A549 (cell line): Measurements from ENCODE around the gene CAPZA1. TPM values are rescaled to one million over a fixed set of nuclear protein-coding genes. Genes with fewer than 3 reads are reported as not detected.

Experiments
- ATAC-seq, 2 experiments: fragments of 200-7000 bp in 1 of 2; fragments of >200 bp in 1 of 2; cut with Nextera tagmentation in 1 of 2; cut with Tn5 transposase in 1 of 2; 3 replicates each; pipeline versions ENCODE4 v1.8.0 to v1.9.1; 2018 to 2020; ENCODE audit warnings: mild to moderate bottlenecking in 1 of 2, moderate library complexity in 1 of 2
- CTCF ChIA-PET: fragments of 300-600 bp; sonication (Branson Sonifier 250); formaldehyde crosslinking; extraction: SDS; loops from one replicate; lab custom pipeline; 2021; ENCODE audit warnings: antibody characterized with exemption, inconsistent platforms; lab: Yijun Ruan, JAX
- POLR2A ChIA-PET: fragments of 350-600 bp; formaldehyde crosslinking; extraction: SDS; loops from one replicate; lab custom pipeline; 2021; ENCODE audit warnings: antibody characterized with exemption, inconsistent platforms; lab: Yijun Ruan, JAX
- DNase-seq, 2 experiments: peaks; one replicate each; pipeline versions ENCODE4 v3.0.0 to v3.0.0-alpha.2; 2011 to 2016; ENCODE audit warnings: low read depth in 1 of 2, low spot score in 1 of 2
- FAIRE-seq: peaks from 2 replicates; lab custom pipeline; 2011; peaks lifted over from hg19 to GRCh38; lab: Jason Lieb, UNC
- H3K27ac ChIP-seq, 2 experiments: fragments of >200 bp; sonication (Bioruptor Twin); formaldehyde crosslinking; 3 replicates each; pipeline ENCODE4 v1.5.1; 2016 to 2017
- H3K4me1 ChIP-seq: fragments of >200 bp; sonication (Bioruptor Twin); formaldehyde crosslinking; 3 replicates; pipeline ENCODE4 v1.6.1; 2016
- H3K4me2 ChIP-seq: fragments of >200 bp; sonication (Bioruptor Twin); formaldehyde crosslinking; 3 replicates; pipeline ENCODE4 v1.6.1; 2016
- H3K4me3 ChIP-seq: fragments of >200 bp; sonication (Bioruptor Twin); formaldehyde crosslinking; 3 replicates; pipeline ENCODE4 v1.5.1; 2016
- H3K9me3 ChIP-seq: fragments of >200 bp; sonication (Bioruptor Twin); formaldehyde crosslinking; 3 replicates; pipeline ENCODE4 v1.6.1; 2016
- BHLHE40 ChIP-seq: IDR thresholded peaks from 2 replicates; pipeline ENCODE4 v1.6.1; 2012; ENCODE audit warnings: low read depth, low read length, inconsistent platforms
- CHD4 ChIP-seq: fragments of 200-600 bp; sonication (generic); IDR thresholded peaks from 2 replicates; pipeline ENCODE4 v1.6.1; 2016; ENCODE audit warnings: antibody characterized with exemption, mild to moderate bottlenecking, borderline replicate concordance
- EP300 ChIP-seq, 2 experiments: fragments of >200 bp; sonication (Bioruptor Twin); formaldehyde crosslinking; IDR thresholded peaks; 2 replicates in 1 of 2; 3 replicates in 1 of 2; pipeline ENCODE4 v1.6.1; 2016 to 2017
- ESRRA ChIP-seq: fragments of 150-350 bp; IDR thresholded peaks from 2 replicates; pipeline ENCODE4 v1.6.1; 2014; ENCODE audit warnings: mild to moderate bottlenecking, low read length, borderline replicate concordance
- FOSL2 ChIP-seq, 2 experiments: fragments of 450-650 bp in 1 of 2; fragments of >200 bp in 1 of 2; sonication (Bioruptor Twin) in 1 of 2; formaldehyde crosslinking; IDR thresholded peaks; 2 replicates each; pipeline versions ENCODE4 v1.5.0 to v1.6.1; 2016 to 2020; ENCODE audit warnings: mild to moderate bottlenecking in 1 of 2, moderate library complexity in 1 of 2
- GATA3 ChIP-seq: IDR thresholded peaks from 2 replicates; pipeline ENCODE4 v1.6.1; 2012; ENCODE audit warnings: borderline replicate concordance
- HDAC2 ChIP-seq: fragments of 200-600 bp; sonication (generic); IDR thresholded peaks from 2 replicates; pipeline ENCODE4 v1.6.1; 2016
- HES2 ChIP-seq: fragments of >200 bp; sonication (Bioruptor Twin); formaldehyde crosslinking; IDR thresholded peaks from 2 replicates; pipeline ENCODE4 v1.6.1; 2016
- HEYL ChIP-seq: fragments of 250-450 bp; sonication (Bioruptor Pico); IDR thresholded peaks from 2 replicates; pipeline ENCODE4 v1.8.0; 2021; ENCODE audit warnings: mild to moderate bottlenecking, moderate library complexity
- HOXA7 ChIP-seq: fragments of 250-450 bp; sonication (Bioruptor Pico); IDR thresholded peaks from 2 replicates; pipeline ENCODE4 v1.5.0; 2020; ENCODE audit warnings: mild to moderate bottlenecking, moderate library complexity
- KDM5A ChIP-seq: fragments of 200-600 bp; sonication (generic); IDR thresholded peaks from 2 replicates; pipeline ENCODE4 v1.6.1; 2016; ENCODE audit warnings: antibody characterized with exemption, mild to moderate bottlenecking
- MAFK ChIP-seq: fragments of 450-650 bp; IDR thresholded peaks from 2 replicates; pipeline ENCODE4 v1.6.1; 2014; ENCODE audit not compliant: partially characterized antibody
- MAZ ChIP-seq: fragments of 150-350 bp; IDR thresholded peaks from 2 replicates; pipeline ENCODE4 v1.6.1; 2014; ENCODE audit warnings: antibody characterized with exemption, low read depth, low read length, borderline replicate concordance
- NR3C1 ChIP-seq: fragments of >200 bp; sonication (Bioruptor Twin); formaldehyde crosslinking; IDR thresholded peaks from 3 replicates; pipeline ENCODE4 v1.6.1; 2017
- PBX3 ChIP-seq: IDR thresholded peaks from 2 replicates; pipeline ENCODE4 v1.6.1; 2012
- POLR2A ChIP-seq: IDR thresholded peaks from 2 replicates; pipeline ENCODE4 v1.6.1; 2012; ENCODE audit warnings: mild to moderate bottlenecking, low read length
- POLR2AphosphoS2 ChIP-seq: conservative IDR thresholded peaks from 2 replicates; pipeline ENCODE4 v1.6.1; 2012; ENCODE audit warnings: low read length, improper control_type of control experiment, inconsistent platforms
- RARB ChIP-seq: fragments of 250-450 bp; sonication (Bioruptor Pico); IDR thresholded peaks from 2 replicates; pipeline ENCODE4 v1.8.0; 2021; ENCODE audit warnings: mild to moderate bottlenecking, moderate library complexity
- RFX5 ChIP-seq: fragments of 450-650 bp; IDR thresholded peaks from 2 replicates; pipeline ENCODE4 v1.7.1; 2014; ENCODE audit warnings: antibody characterized with exemption, mild to moderate bottlenecking, moderate library complexity
- RNF2 ChIP-seq: fragments of 200-600 bp; sonication (generic); IDR thresholded peaks from 2 replicates; pipeline ENCODE4 v1.6.1; 2016; ENCODE audit warnings: low read depth, mild to moderate bottlenecking, antibody characterized with exemption, moderate library complexity, borderline replicate concordance
- SREBF2 ChIP-seq: fragments of 450-650 bp; IDR thresholded peaks from 2 replicates; pipeline ENCODE4 v1.6.1; 2014; ENCODE audit warnings: mild to moderate bottlenecking, moderate library complexity
- TP53 ChIP-seq: fragments of 250-450 bp; sonication (Bioruptor Pico); IDR thresholded peaks from 2 replicates; pipeline ENCODE4 v1.5.0; 2021; ENCODE audit warnings: mild to moderate bottlenecking, moderate library complexity
- ZFP36 ChIP-seq: fragments of 450-650 bp; IDR thresholded peaks from 2 replicates; pipeline ENCODE4 v1.6.1; 2014; ENCODE audit warnings: borderline replicate concordance; ENCODE audit not compliant: partially characterized antibody
- WGBS: methylation state at CpG from one replicate; pipeline ENCODE4 v1.1.6; 2017; ENCODE audit errors: missing lambda C conversion rate; 5-methylcytosine and 5-hydroxymethylcytosine counted together
- polyA plus RNA-seq, 4 experiments: library from polyadenylated mRNA; depleted of rRNA in 3 of 4; stranded (reverse); fragments of >200 nt; fragmentation: RNase III in 1 of 4; extraction: RNeasy Plus Mini Kit Qiagen cat#74134 plus additional on column Dnase treatment in 1 of 4; gene quantifications; 2 replicates in 3 of 4; 3 replicates in 1 of 4; pipeline ENCODE4 v1.2.3, GENCODE V29; 2011 to 2017
- TF ChIP-seq, protein P1 (sequence below): fragments of 150-350 bp; IDR thresholded peaks from 2 replicates; pipeline ENCODE4 v1.6.1; 2014; ENCODE audit warnings: low read depth, mild to moderate bottlenecking, low read length
- TF ChIP-seq, protein P2 (sequence below): fragments of 250-450 bp; sonication (Bioruptor Pico); IDR thresholded peaks from 2 replicates; pipeline ENCODE4 v1.5.0; 2020; ENCODE audit warnings: low read depth, mild to moderate bottlenecking, moderate library complexity
- TF ChIP-seq, protein P3 (sequence below): IDR thresholded peaks from 2 replicates; pipeline ENCODE4 v1.6.1; 2012

Gene CAPZA1
- polyA plus RNA-seq, 2 of the 4 experiments (the other 2 are of a cell fraction), result 103 to 136 TPM

- Histone ChIP-seq H3K4me1 (no peaks in the 10 kb centered on the region), H3K4me2 (no peak overlapping the region), H3K9me3 (no peaks in the 10 kb centered on the region), H3K4me3 (no peak overlapping the region), H3K27ac (no peak overlapping the region)
- TF ChIP-seq EP300 (IDR thresholded peaks at IDR 0.05) (no peak), CHD4 (no peak), BHLHE40 (no peak)
- TF ChIP-seq, protein P1, sequence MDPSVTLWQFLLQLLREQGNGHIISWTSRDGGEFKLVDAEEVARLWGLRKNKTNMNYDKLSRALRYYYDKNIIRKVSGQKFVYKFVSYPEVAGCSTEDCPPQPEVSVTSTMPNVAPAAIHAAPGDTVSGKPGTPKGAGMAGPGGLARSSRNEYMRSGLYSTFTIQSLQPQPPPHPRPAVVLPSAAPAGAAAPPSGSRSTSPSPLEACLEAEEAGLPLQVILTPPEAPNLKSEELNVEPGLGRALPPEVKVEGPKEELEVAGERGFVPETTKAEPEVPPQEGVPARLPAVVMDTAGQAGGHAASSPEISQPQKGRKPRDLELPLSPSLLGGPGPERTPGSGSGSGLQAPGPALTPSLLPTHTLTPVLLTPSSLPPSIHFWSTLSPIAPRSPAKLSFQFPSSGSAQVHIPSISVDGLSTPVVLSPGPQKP, result no peak
- TF ChIP-seq, protein P2, sequence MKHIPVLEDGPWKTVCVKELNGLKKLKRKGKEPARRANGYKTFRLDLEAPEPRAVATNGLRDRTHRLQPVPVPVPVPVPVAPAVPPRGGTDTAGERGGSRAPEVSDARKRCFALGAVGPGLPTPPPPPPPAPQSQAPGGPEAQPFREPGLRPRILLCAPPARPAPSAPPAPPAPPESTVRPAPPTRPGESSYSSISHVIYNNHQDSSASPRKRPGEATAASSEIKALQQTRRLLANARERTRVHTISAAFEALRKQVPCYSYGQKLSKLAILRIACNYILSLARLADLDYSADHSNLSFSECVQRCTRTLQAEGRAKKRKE (CRISPR knock-in tag), result no peak
- 90% methylated on average over 3 of the region's 3 CpGs for WGBS
- ChIA-PET CTCF (no interaction called here), POLR2A (no interaction called here)
- DNase-seq, result no peak
- no peak for ATAC-seq
- no peak for FAIRE-seq
These were observed 46.2 kb downstream of the CAPZA1 start for GRCh38 chr1:112665857-112666256.

- FAIRE-seq (no peak), ATAC-seq (no peak), DNase-seq (no peak)
- H3K4me3 ChIP-seq, result no peak overlapping the region
- CTCF ChIA-PET, result no interaction called here
- WGBS, result 95% methylated on average over 2 of the region's 2 CpGs
- H3K4me2 ChIP-seq, result no peak overlapping the region
- no peaks in the 10 kb centered on the region for H3K4me1 ChIP-seq
- H3K27ac ChIP-seq, result no peak overlapping the region
- POLR2A ChIA-PET, result no interaction called here
- no peaks in the 10 kb centered on the region for H3K9me3 ChIP-seq
- TF ChIP-seq HEYL (no peak), RARB (CRISPR knock-in tag) (no peak), TP53 (CRISPR knock-in tag) (no peak), SREBF2 (no peak), RNF2 (no peak), ESRRA (no peak)
- TF ChIP-seq, protein P2 (CRISPR knock-in tag), result no peak
These were observed 47.3 kb downstream of the CAPZA1 start for GRCh38 chr1:112666946-112667345.

DNA sequence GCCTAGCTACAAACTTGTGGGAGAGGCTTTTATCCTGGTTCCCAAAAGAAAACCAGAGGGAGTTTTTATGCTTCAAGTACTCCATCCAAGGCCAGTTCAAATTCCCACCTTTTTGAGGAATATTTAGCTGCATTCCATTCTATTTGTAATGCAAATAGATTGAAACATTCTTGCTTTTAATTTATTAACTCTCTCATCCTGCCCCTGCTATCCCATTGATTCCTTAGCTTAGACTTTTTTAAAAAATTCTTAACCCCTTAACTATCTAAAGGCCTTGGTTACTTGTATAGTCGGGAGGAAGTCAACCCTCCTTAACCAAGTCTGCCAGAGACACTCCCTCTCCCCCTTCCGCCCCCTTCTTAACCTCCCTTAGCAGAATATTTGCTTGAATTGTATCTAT is 52.4 kb downstream of the CAPZA1 start:
- ChIA-PET POLR2A (no interaction called here), CTCF (interaction anchor here (0.8 to 2.2 kb wide), 3 partner anchors 36 to 281 kb away, joined by 3 to 10 read pairs (median 5); partner anchors contain the start of gene PPM1J)
- Histone ChIP-seq H3K4me1 (peaks cover 11% of the 10 kb centered on the region; the same call in 2 of the 3 replicates), H3K4me2 (no peak overlapping the region), H3K9me3 (no peaks in the 10 kb centered on the region), H3K27ac (no peak overlapping the region), H3K4me3 (no peak overlapping the region)
- TF ChIP-seq MAZ (no peak), RFX5 (no peak), HDAC2 (no peak), GATA3 (no peak), SREBF2 (no peak), PBX3 (no peak), POLR2A (no peak), KDM5A (no peak), HES2 (no peak), MAFK (no peak), FOSL2 (IDR thresholded peaks at IDR 0.05) (no peak), FOSL2 (CRISPR knock-in tag; IDR thresholded peaks at IDR 0.05) (no peak), NR3C1 (no peak), HOXA7 (CRISPR knock-in tag) (no peak), ZFP36 (no peak), CHD4 (no peak), BHLHE40 (no peak), POLR2AphosphoS2 (no peak)
- TF ChIP-seq, protein P1, result no peak
- TF ChIP-seq, protein P3, sequence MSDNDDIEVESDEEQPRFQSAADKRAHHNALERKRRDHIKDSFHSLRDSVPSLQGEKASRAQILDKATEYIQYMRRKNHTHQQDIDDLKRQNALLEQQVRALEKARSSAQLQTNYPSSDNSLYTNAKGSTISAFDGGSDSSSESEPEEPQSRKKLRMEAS, result no peak
- no peak for ATAC-seq
- DNase-seq, result no peak
- 81% methylated on average over 2 of the region's 2 CpGs for WGBS
- no peak for FAIRE-seq
